Erythroblast (primary cell): ENCODE measurements around the gene KIF14.

ENCODE experiments used
- DNase-seq, 2 experiments: peaks; one replicate each; lab custom pipeline; 2025; lab: John Stamatoyannopoulos, UW
- GATA1 ChIP-seq: IDR thresholded peaks from 2 replicates; pipeline ENCODE4 v1.6.1; 2011; ENCODE audit warnings: low read depth, mild to moderate bottlenecking, control low read depth, low read length, moderate library complexity
- POLR2A ChIP-seq: IDR thresholded peaks from 2 replicates; pipeline ENCODE4 v1.6.1; 2011; ENCODE audit warnings: mild to moderate bottlenecking, low read length

Gene KIF14

GRCh38 chr1:200620273-200621131 is at the start of gene KIF14:
TSS of gene KIF14 (minus strand) at chr1:200620751. CDS start at chr1:200618723, 2,028 bp downstream.
- TF ChIP-seq GATA1 (no peak), POLR2A (peak; percentile 80)
- peak; percentile 96 for DNase-seq

GRCh38 chr1:200669314-200670241 is 49.0 kb upstream of the KIF14 start, which contains the start of gene DDX59:
TSS of gene DDX59 (minus strand) at chr1:200669907. CDS start at chr1:200666740, 3,167 bp downstream.
- peak; percentile 93 to 96 for DNase-seq
- TF ChIP-seq POLR2A: peak; percentile 91
- no peak for TF ChIP-seq GATA1

- peak in 1 of 2 experiments; percentile 47 for DNase-seq
- TF ChIP-seq GATA1: no peak
- TF ChIP-seq POLR2A: no peak
Observed at GRCh38 chr1:200668514-200669313, 48.2 kb upstream of the KIF14 start.

- TF ChIP-seq POLR2A (no peak), GATA1 (no peak)
- DNase-seq: no peak
Observed at GRCh38 chr1:200666309-200666708, 45.8 kb upstream of the KIF14 start.

GRCh38 chr1:200665861-200666260 is 45.3 kb upstream of the KIF14 start:
- no peak for TF ChIP-seq GATA1
- TF ChIP-seq POLR2A: no peak
- DNase-seq: no peak

- no peak for DNase-seq
- TF ChIP-seq GATA1 (no peak), POLR2A (no peak)
Observed at GRCh38 chr1:200660719-200661118, 40.2 kb upstream of the KIF14 start.

- no peak for TF ChIP-seq GATA1
- TF ChIP-seq POLR2A: no peak
- no peak for DNase-seq
Observed at GRCh38 chr1:200659269-200659668, 38.7 kb upstream of the KIF14 start.

GRCh38 chr1:200658037-200658818 is 37.7 kb upstream of the KIF14 start:
- DNase-seq: no peak
- TF ChIP-seq GATA1 (no peak), POLR2A (no peak)

- DNase-seq: no peak
Observed at GRCh38 chr1:200654660-200655059, 34.1 kb upstream of the KIF14 start.

GRCh38 chr1:200653022-200653462 is 32.5 kb upstream of the KIF14 start:
- DNase-seq: no peak
- TF ChIP-seq GATA1 (no peak), POLR2A (no peak)

More at GRCh38 chr1:200654660-200655059, 34.1 kb upstream of the KIF14 start:
- TF ChIP-seq POLR2A: no peak
- no peak for TF ChIP-seq GATA1

- no peak for TF ChIP-seq POLR2A
- no peak for TF ChIP-seq GATA1
- DNase-seq: no peak
Observed at GRCh38 chr1:200652378-200652777, 31.8 kb upstream of the KIF14 start.

- TF ChIP-seq GATA1 (no peak), POLR2A (no peak)
- no peak for DNase-seq
Observed at GRCh38 chr1:200646515-200646914, 26.0 kb upstream of the KIF14 start.
